Measurements from ENCODE around the gene JAG2. TPM values are rescaled to one million over a fixed set of nuclear protein-coding genes. Genes with fewer than 3 reads are reported as not detected.

Gene JAG2
- total and polyA plus RNA-seq, 4 experiments from 2014 or later, result 0.29 to 0.80 TPM; not detected in 2

DNA sequence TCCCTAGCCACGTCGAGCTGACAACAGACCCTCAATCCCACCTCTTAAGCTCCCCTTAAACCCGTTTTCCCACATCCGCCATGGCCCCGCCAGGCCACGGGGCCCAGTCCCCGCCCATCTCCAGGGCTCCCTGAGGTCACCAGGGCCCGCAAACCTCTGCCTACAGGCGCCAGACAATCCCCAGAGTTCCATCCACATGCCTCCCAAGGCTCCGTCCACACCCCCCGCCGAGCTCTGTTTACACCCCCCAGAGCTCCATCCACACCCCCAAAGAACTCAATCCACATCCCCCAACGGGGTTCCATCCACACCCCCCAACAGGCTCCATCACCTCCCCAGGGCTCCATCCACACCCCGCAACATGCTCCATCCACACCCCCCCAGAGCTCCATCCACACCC, 9.2 kb downstream of the JAG2 start:
- no peaks in the 10 kb centered on the region for H3K4me1 Mint-ChIP-seq
- no peaks in the 10 kb centered on the region for H3K4me1 ChIP-seq (ENCODE audit: insufficient read depth, low read length)
- H3K27ac ChIP-seq (ENCODE audit: low read depth, low read length), result no peak overlapping the region
- H3K36me3 Mint-ChIP-seq, result no peaks in the 10 kb centered on the region
- no peaks in the 10 kb centered on the region for H3K27me3 Mint-ChIP-seq
- no peak overlapping the region for H3K27ac Mint-ChIP-seq
- no peaks in the 10 kb centered on the region for H3K9me3 ChIP-seq (ENCODE audit: control insufficient read depth in 1 of 2, low read length in 2 of 2)
- H3K9me3 Mint-ChIP-seq, result no peaks in the 10 kb centered on the region
- POLR2A ChIA-PET (ENCODE audit: partially characterized antibody), result no interaction called here
- no peaks in the 10 kb centered on the region for H3K36me3 ChIP-seq (ENCODE audit: insufficient read depth, low read length)
- H3K27me3 ChIP-seq (ENCODE audit: insufficient read depth, low read length), result no peaks in the 10 kb centered on the region
- no peak for DNase-seq
- intact Hi-C loops (cut with micrococcal nuclease), result no loop called here
- CTCF ChIA-PET (ENCODE audit: partially characterized antibody), result no interaction called here
- H3K4me3 ChIP-seq (ENCODE audit: low read length in 2 of 2), result no peak overlapping the region
- H3K4me3 Mint-ChIP-seq, result no peak overlapping the region

DNA sequence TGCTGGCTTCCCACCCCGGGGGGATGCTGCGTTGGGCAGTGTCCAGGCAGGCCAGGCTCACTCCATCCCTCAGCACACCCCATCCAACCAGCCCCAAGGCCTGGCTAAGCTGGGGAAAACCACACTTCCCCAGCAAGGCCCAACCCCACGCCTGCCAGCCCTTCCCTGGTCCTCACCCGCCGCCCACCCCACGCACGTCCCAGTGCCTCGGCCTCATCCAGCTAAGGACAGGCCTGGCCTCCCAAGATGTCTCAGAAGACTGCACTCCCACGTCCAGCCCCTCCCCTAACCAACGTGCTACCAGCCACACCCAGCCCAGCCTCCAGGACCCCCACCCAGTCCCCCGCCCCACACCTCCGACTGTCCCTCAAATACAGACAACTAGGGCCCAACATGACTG, 9.8 kb downstream of the JAG2 start:
- Mint-ChIP-seq H3K27ac (no peak overlapping the region), H3K4me1 (no peaks in the 10 kb centered on the region), H3K9me3 (no peaks in the 10 kb centered on the region), H3K27me3 (no peaks in the 10 kb centered on the region), H3K36me3 (no peaks in the 10 kb centered on the region), H3K4me3 (no peak overlapping the region)
- DNase-seq, result no peak
- Histone ChIP-seq H3K27ac (ENCODE audit: low read depth, low read length) (no peak overlapping the region), H3K4me1 (ENCODE audit: insufficient read depth, low read length) (no peaks in the 10 kb centered on the region), H3K4me3 (ENCODE audit: low read length in 2 of 2) (no peak overlapping the region), H3K36me3 (ENCODE audit: insufficient read depth, low read length) (no peaks in the 10 kb centered on the region), H3K27me3 (ENCODE audit: insufficient read depth, low read length) (no peaks in the 10 kb centered on the region), H3K9me3 (ENCODE audit: control insufficient read depth in 1 of 2, low read length in 2 of 2) (no peaks in the 10 kb centered on the region)
- CTCF ChIA-PET (ENCODE audit: partially characterized antibody), result no interaction called here
- intact Hi-C loops (cut with micrococcal nuclease), result no loop called here
- POLR2A ChIA-PET (ENCODE audit: partially characterized antibody), result no interaction called here

GRCh38 chr14:105157872-105158271, 10.7 kb downstream of the JAG2 start:
- no peak overlapping the region for H3K4me3 ChIP-seq (ENCODE audit: low read length in 2 of 2)
- H3K36me3 ChIP-seq (ENCODE audit: insufficient read depth, low read length), result no peaks in the 10 kb centered on the region
- Mint-ChIP-seq H3K4me1 (no peaks in the 10 kb centered on the region), H3K27me3 (no peaks in the 10 kb centered on the region), H3K4me3 (no peak overlapping the region), H3K36me3 (no peaks in the 10 kb centered on the region), H3K27ac (no peak overlapping the region), H3K9me3 (no peaks in the 10 kb centered on the region)
- no peak overlapping the region for H3K27ac ChIP-seq (ENCODE audit: low read depth, low read length)
- no peaks in the 10 kb centered on the region for H3K27me3 ChIP-seq (ENCODE audit: insufficient read depth, low read length)
- no peaks in the 10 kb centered on the region for H3K9me3 ChIP-seq (ENCODE audit: control insufficient read depth in 1 of 2, low read length in 2 of 2)
- DNase-seq, result no peak
- H3K4me1 ChIP-seq (ENCODE audit: insufficient read depth, low read length), result no peaks in the 10 kb centered on the region
- ChIA-PET CTCF (ENCODE audit: partially characterized antibody) (no interaction called here), POLR2A (ENCODE audit: partially characterized antibody) (no interaction called here)
- intact Hi-C loops (cut with micrococcal nuclease), result no loop called here

- Histone ChIP-seq H3K4me3 (ENCODE audit: low read length in 2 of 2) (no peak overlapping the region), H3K36me3 (ENCODE audit: insufficient read depth, low read length) (no peaks in the 10 kb centered on the region), H3K4me1 (ENCODE audit: insufficient read depth, low read length) (no peaks in the 10 kb centered on the region), H3K27me3 (ENCODE audit: insufficient read depth, low read length) (no peaks in the 10 kb centered on the region), H3K9me3 (ENCODE audit: control insufficient read depth in 1 of 2, low read length in 2 of 2) (no peaks in the 10 kb centered on the region), H3K27ac (ENCODE audit: low read depth, low read length) (no peak overlapping the region)
- no peaks in the 10 kb centered on the region for H3K9me3 Mint-ChIP-seq
- no peaks in the 10 kb centered on the region for H3K36me3 Mint-ChIP-seq
- no peak overlapping the region for H3K27ac Mint-ChIP-seq
- intact Hi-C loops (cut with micrococcal nuclease), result no loop called here
- H3K4me1 Mint-ChIP-seq, result no peaks in the 10 kb centered on the region
- no peak overlapping the region for H3K4me3 Mint-ChIP-seq
- ChIA-PET CTCF (ENCODE audit: partially characterized antibody) (no interaction called here), POLR2A (ENCODE audit: partially characterized antibody) (no interaction called here)
- no peaks in the 10 kb centered on the region for H3K27me3 Mint-ChIP-seq
- DNase-seq, result no peak
Observed at GRCh38 chr14:105156414-105157375, 11.9 kb downstream of the JAG2 start.

GRCh38 chr14:105155681-105156413, 12.7 kb downstream of the JAG2 start:
- no peaks in the 10 kb centered on the region for H3K36me3 ChIP-seq (ENCODE audit: insufficient read depth, low read length)
- no peaks in the 10 kb centered on the region for H3K4me1 ChIP-seq (ENCODE audit: insufficient read depth, low read length)
- Mint-ChIP-seq H3K4me3 (no peak overlapping the region), H3K9me3 (no peaks in the 10 kb centered on the region), H3K27me3 (no peaks in the 10 kb centered on the region), H3K27ac (no peak overlapping the region), H3K4me1 (no peaks in the 10 kb centered on the region), H3K36me3 (no peaks in the 10 kb centered on the region)
- POLR2A ChIA-PET (ENCODE audit: partially characterized antibody), result no interaction called here
- CTCF ChIA-PET (ENCODE audit: partially characterized antibody), result no interaction called here
- no peaks in the 10 kb centered on the region for H3K9me3 ChIP-seq (ENCODE audit: control insufficient read depth in 1 of 2, low read length in 2 of 2)
- H3K27ac ChIP-seq (ENCODE audit: low read depth, low read length), result no peak overlapping the region
- no peak for DNase-seq
- H3K27me3 ChIP-seq (ENCODE audit: insufficient read depth, low read length), result no peaks in the 10 kb centered on the region
- H3K4me3 ChIP-seq (ENCODE audit: low read length in 2 of 2), result no peak overlapping the region
- intact Hi-C loops (cut with micrococcal nuclease), result no loop called here

DNA sequence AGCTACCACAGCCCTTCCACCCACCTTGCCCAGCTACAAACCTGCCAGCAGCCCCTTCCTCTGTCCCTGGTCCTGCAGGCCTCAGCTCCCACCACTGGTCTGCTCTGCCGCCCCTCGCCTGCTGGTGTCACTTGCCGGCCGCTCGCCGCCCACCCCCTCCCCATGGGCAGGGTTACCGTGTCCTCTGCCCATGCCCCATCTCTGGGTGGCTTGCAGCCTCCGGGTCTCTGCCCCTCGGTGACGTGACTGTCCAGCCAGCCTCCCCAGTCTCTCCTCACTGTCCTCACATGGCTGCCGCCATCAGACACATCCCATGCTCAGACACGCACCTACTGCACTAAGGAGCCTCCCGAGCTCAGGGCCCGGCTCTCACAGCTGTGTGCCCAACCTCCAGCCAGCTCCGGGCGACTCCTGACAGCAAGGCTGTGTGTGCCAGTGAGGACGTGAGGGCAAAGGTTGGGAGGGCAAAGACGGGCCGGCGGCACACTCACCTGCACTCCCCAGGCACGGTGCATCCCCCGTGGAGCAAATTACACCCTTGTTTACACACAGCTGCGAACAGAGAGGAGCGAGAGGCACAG, 13.4 kb downstream of the JAG2 start:
- Histone ChIP-seq H3K27me3 (ENCODE audit: insufficient read depth, low read length) (no peaks in the 10 kb centered on the region), H3K9me3 (ENCODE audit: control insufficient read depth in 1 of 2, low read length in 2 of 2) (no peaks in the 10 kb centered on the region), H3K36me3 (ENCODE audit: insufficient read depth, low read length) (no peaks in the 10 kb centered on the region), H3K27ac (ENCODE audit: low read depth, low read length) (no peak overlapping the region), H3K4me3 (ENCODE audit: low read length in 2 of 2) (no peak overlapping the region), H3K4me1 (ENCODE audit: insufficient read depth, low read length) (no peaks in the 10 kb centered on the region)
- H3K4me3 Mint-ChIP-seq, result no peak overlapping the region
- ChIA-PET POLR2A (ENCODE audit: partially characterized antibody) (no interaction called here), CTCF (ENCODE audit: partially characterized antibody) (no interaction called here)
- H3K9me3 Mint-ChIP-seq, result no peaks in the 10 kb centered on the region
- intact Hi-C loops (cut with micrococcal nuclease), result no loop called here
- H3K4me1 Mint-ChIP-seq, result no peaks in the 10 kb centered on the region
- no peak for DNase-seq
- H3K27me3 Mint-ChIP-seq, result no peaks in the 10 kb centered on the region
- no peak overlapping the region for H3K27ac Mint-ChIP-seq
- no peaks in the 10 kb centered on the region for H3K36me3 Mint-ChIP-seq

- intact Hi-C loops (cut with micrococcal nuclease), result no loop called here
- no peak overlapping the region for H3K27ac Mint-ChIP-seq
- H3K4me1 Mint-ChIP-seq, result no peaks in the 10 kb centered on the region
- Histone ChIP-seq H3K4me3 (ENCODE audit: low read length in 2 of 2) (no peak overlapping the region), H3K4me1 (ENCODE audit: insufficient read depth, low read length) (no peaks in the 10 kb centered on the region), H3K36me3 (ENCODE audit: insufficient read depth, low read length) (no peaks in the 10 kb centered on the region), H3K27me3 (ENCODE audit: insufficient read depth, low read length) (no peaks in the 10 kb centered on the region), H3K27ac (ENCODE audit: low read depth, low read length) (no peak overlapping the region), H3K9me3 (ENCODE audit: control insufficient read depth in 1 of 2, low read length in 2 of 2) (no peaks in the 10 kb centered on the region)
- H3K36me3 Mint-ChIP-seq, result no peaks in the 10 kb centered on the region
- no peak overlapping the region for H3K4me3 Mint-ChIP-seq
- no peaks in the 10 kb centered on the region for H3K9me3 Mint-ChIP-seq
- DNase-seq, result peak in 1 of 5 donors; percentile 2
- CTCF ChIA-PET (ENCODE audit: partially characterized antibody), result no interaction called here
- H3K27me3 Mint-ChIP-seq, result no peaks in the 10 kb centered on the region
- POLR2A ChIA-PET (ENCODE audit: partially characterized antibody), result no interaction called here
Observed at GRCh38 chr14:105154476-105154871, 14.1 kb downstream of the JAG2 start.

Measured in CD4-positive, alpha-beta memory T cell (primary cell).